ENCODE results near the gene PRDM16.
"Not testable (repeated sequence)": the region's sequence is repeated elsewhere in the genome, so short reads cannot be mapped to it uniquely, and the experiment has no call there.

The PRDM16 gene

DNA sequence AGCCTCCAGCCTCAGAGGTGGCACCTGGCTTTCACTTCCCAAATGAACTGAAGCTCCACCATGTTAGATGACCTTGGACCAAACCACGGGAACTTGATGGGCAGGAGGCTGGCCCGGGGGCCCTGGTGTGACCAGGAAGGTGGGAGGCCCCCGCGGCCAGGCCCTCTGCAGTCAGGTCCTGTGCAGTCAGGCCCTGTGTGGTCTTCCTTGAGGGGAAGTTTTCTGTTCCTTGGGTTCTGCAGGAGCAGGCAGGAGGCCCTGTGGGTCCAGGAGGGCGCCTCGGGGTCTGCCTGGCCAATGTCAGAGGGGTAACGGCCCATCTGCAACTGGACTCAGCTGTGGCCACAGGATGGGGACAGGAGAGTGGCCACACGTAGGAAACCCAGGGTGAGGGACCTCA, 13.0 kb downstream of the PRDM16 start:
- DNase-seq (ENCODE audit: low read depth in 1 of 2, low spot score in 1 of 2) = no peak

DNA sequence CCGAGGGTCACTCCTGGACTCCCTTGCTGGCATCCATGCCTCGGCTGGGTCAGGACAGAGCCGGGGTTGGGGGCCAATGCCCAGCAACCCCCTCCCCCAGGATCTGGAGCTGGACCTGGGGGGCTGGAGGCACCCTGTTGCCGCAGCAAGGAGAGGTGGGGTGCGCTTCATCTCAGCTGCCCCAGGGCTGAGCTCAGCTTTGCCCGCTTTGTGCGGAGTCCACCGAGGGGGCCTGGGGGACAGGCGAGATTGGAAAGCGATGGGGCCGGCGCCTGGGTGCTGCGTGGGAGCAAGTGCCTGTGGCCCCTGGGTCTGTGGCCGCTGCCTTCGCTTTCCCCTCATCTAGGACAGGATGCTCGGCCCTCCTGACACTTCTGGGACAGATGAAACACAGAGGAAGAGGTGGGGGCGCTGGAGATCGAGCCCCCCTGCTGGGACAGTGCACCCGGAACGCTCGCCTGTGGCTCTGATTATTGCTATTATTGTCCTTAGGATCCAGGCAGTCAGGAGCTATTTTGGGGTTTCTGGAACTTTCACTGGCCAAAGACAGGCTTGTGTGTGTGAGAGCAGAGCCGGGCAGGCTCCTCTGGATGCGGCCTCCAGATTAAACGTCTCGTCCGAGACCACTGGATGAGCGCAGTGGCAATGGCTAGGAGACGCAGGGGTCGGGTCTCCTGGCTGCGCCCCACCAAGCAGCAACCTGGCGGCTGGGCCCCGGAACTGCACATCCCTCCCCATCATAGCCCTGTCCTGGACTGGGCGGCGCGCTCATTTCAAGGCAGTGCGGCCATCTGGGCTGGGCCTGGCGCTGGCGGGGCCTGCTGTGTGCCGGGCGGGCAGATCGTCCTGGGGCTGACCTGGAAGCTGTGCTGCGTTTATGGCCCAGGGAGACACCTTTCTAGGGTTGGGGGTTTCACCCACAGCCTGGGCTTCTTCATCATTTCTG, 13.8 kb downstream of the PRDM16 start:
- no peak for DNase-seq (ENCODE audit: low read depth in 1 of 2, low spot score in 1 of 2)

DNA sequence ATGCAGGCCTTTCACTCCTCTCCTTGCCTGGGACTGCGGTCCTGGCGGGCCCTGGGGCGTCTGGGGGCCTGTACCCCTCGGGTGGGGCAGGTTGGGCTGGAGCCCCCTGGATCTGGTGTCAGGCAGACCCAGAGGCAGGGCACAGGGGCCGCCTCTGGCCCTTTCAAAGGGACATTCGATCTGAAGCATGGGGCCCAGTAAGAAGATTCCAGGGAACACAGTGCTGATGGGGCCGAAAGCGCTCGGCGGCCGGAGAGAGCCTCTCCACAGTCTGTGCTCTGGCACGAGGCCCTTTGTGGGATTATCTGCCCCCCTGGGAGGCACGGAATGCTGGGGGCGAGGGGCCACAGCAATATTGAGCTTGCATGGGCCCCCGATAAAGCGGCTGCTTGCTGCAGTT, 15.2 kb downstream of the PRDM16 start:
- no peak for DNase-seq (ENCODE audit: low read depth in 1 of 2, low spot score in 1 of 2)

DNA sequence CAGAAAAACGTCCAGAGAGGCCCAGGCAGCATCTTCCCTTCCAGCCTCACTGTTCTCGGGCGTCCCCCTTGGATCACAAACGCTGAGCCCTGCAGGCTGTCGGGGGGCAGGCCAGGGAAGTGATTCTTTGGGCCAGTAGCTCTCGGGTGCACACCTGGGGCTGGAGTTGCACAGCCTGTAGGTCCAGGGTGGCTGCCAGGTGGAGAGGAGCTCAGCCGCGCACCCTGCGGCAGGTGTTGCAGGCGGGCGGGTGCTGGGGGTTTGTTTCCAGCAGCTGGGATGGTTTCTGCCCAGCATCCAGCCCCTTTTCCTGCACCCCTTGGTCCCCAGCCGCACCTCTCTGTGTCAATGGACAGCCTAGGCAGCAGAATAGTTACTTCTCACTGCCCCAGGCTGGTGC, 15.7 kb downstream of the PRDM16 start:
- DNase-seq (ENCODE audit: low read depth in 1 of 2, low spot score in 1 of 2) = no peak

DNA sequence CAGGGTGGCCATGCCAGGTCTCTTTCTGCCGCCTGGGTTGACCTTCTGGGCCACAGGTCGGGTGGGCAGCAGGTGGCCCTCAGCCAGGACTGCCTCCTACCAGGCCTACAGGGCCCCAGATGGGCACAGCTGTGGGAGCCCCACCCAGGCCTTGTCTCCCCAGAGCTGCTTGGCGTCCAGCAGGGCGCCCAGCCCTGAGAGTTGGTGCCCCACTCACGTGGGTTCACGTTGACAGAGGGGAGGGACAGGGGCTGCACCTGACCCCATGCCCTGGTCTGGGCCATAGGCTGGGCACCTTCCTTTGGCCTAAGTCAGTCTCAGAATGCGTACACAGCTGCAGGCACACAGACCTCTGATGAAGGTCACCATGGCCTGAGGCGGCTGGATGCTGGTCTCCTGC, 16.7 kb downstream of the PRDM16 start:
- no peak for DNase-seq (ENCODE audit: low read depth in 1 of 2, low spot score in 1 of 2)

DNA sequence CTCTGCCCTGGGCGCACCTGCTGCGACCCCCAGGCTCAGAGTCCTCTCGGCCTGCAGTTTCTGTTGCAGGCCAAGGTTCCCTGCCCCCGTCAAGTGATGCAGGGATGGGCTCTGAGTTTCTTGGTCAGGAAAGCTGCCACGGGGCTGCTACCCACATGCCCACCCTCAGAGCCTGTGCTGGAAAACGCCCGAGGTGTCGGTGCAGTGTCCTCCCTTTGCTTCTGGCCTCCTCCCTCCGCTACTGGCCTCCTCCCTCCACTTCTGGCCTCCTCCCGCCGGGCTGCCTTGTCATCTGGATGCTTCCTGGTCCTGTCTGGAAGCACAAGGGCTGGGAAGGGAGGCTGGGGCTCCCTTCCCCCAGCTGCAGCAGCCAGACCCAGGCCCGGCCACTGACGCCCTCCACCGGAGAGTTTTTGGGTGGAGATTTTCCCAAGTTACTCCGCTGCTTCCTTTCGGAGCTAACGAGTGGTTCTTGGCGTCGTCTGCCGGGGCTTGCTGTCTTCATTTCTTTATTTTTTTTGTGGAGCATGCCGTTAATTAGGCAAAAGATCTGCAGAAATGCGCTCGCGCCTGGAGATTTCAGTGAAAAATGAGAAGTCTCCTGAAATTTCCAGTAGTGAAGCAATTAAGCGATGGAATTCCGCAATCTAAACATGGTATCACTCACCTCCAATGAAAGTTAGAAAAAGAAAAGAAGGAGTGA, 17.4 kb downstream of the PRDM16 start:
- no peak for DNase-seq (ENCODE audit: low read depth in 1 of 2, low spot score in 1 of 2)

DNA sequence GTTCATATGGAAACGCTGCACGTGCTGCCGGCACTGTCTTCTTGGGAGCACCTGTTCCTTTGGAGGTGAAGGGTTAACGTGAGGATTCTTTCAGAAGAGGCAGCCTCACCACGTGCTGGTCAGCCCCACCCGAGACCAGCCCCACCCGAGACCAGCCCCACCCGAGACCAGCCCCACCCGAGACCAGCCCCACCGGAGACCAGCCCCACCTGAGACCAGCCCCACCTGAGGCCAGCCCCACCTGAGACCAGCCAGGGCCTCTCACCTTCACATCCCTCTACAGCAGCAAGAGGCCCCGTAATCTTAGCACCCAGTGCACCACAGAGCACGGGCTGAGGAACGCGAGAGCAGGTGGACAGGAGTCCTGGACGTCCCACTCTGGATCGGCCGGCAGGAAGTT, 18.0 kb downstream of the PRDM16 start:
- no peak for DNase-seq (ENCODE audit: low read depth in 1 of 2, low spot score in 1 of 2)

DNA sequence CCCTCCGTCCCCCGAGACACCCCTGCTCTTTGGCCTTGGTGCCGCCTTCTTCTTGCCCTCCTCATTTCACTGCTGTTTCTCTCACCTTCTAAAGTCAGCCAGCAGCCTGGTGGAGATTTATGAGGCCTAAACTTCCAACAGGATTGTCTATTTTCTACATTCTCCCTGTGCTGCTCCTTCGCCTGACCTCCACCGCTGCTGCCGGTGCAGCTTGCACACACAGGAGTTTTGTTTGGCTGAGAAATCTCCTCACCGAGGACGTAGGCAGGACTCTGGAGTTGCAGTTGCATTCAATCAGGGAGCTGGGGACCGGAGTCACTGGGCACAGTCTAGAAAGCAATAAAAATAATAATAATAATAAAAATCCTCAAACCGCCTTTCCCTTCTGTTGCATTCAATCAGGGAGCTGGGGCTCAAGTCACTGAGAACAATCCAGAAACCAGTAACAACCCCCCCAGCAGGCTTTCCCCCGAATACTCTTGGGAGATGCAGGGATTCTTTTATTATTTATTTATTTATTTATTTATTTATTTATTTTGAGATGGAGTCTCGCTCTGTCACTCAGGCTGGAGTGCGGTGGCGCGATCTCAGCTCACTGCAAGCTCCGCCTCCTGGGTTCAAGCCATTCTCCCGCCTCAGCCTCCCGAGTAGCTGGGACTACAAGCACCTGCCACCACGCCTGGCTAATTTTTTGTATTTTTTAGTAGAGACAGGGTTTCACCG, 19.1 kb downstream of the PRDM16 start:
- DNase-seq (ENCODE audit: low read depth in 1 of 2, low spot score in 1 of 2) = not testable (repeated sequence)

DNA sequence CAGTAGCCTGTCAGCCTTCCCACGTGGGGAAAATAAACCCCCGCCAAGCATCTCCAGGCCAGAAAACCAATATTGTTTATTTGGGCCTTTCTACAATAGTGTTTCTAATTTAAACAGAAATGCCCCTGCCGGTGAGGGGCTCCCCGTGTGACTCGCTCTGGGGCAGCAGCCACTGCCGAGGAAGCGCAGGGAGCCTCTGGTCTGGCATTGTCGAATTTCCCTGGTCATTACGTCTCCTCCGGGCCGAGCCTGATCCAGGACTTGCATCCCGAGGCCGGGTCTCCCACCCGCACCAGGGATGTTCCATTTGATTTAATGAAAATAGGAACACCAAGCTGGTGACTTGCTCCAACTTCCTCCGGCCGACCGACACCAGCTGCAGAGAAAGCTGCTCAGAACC, 20.5 kb downstream of the PRDM16 start:
- DNase-seq (ENCODE audit: low read depth in 1 of 2, low spot score in 1 of 2) = no peak

DNA sequence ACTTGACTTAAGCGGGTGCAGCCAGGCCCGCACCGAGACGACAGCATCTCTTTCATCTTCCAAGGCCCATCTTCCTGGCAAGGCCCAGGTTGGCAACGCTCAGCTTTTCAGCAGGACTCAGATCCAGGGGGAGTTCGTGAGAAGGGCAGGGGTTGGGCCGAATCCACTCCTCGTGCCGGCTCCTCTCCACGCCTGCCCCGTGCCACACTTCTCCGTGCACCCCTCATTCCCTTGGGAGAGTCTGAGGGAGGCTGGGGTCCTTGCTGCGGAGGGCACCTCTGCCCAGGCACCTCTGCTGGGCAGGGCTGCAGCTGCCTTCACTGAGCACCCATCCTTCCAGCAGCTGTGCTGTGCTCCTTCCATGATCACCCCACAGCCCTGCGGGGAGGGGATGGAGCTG, 22.3 kb downstream of the PRDM16 start:
- DNase-seq (ENCODE audit: low read depth in 1 of 2, low spot score in 1 of 2) = no peak

DNA sequence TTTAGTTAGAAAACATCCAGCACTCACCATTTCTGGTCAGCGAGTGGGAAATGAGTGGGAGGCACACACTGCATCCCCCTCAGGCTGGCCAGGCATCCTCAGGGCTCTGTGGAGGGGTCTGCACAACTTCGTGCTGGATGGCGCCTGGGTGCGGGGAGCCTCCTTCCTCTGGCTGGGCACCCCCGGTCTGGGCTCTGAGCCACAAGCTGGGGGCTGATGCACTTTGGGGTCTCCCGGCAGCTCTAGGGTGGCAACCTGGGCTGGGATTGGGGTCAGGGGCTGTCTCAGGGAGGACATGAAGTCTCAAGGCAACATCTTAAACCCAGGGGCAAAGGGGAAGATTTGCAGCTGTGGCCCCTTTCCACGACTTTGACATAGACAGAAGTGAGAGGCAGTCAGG, 23.5 kb downstream of the PRDM16 start:
- no peak for DNase-seq (ENCODE audit: low read depth in 1 of 2, low spot score in 1 of 2)

DNA sequence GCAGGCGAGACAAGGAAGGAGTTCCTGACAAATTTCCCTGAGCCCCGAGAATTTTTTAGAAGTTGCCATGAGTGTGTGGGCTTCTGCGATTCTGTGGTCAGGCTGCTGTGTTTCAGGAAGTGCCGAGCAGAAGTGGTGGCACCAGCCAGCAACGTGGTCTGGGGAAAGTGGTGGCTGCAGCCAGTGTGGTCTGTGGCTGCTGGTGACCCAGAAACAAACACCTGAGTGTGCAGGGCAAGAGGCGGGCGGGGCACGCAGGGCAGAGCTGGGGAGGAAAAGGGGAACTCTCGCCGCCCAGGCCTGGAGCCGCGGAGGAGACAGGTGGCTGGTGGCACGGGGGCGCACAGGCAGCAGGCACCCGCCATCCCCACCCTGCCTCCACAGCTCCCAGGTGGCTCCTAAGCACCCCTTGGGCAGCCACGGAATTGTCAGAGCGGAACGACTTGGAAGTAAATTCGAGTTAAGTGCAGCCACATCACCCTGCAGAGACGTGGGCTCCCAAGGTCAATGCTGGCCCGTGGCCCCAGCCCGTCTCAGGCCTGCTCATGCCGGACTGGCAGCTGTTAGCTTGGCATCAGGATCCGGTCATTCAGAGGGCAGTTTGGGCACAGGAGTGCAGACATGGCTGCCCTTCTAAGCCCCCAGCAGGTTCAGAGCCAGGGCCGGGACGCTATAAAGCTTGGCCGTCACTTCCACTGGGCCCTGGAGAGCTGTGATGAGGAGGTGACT, 25.1 kb downstream of the PRDM16 start:
- DNase-seq (ENCODE audit: low read depth in 1 of 2, low spot score in 1 of 2) = no peak

DNA sequence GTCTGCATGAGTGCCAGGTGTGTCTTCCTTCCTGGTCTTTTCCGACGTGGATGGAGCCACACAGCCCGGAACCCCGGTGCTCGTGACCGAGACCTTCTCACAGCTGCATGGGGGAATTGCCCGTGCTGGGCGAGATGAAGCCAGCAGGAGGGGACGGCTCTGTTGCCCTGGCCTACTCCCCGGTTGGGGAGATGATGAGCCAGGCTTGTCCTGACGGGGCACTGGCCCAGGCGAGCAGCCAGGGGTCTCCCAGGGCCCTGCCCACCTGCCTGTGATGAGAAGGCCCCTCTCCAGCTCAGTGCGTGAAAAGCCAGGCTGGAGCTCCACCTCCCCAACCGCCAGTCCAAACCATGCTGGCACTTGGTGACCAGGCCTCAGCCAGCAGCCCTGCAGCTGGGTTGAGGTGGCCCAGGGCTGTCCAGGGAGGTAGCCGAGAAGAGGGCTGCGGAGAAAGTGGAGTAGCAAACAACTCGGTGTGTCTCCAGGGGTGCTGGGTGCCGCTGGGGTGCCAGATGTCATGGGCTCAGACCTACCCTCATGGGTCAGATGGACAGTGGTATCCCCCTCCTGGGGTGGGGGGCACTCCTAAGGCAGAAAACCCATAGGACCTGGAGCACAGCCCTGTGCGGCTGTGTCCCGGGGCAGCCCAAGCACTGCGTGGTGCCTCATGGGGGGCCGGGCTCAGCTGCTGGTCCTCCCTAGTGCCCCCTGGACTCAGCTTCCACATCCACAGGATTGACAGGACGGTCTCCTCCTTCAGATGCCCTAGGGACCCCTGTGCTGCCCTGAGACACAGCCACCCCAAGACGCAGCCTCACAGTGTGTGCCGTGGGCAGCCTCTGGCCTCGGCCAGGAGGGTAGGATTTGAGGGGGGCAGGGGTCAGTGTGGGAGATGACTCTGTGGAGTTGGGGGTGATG, 26.1 kb downstream of the PRDM16 start:
- DNase-seq (ENCODE audit: low read depth in 1 of 2, low spot score in 1 of 2) = no peak

DNA sequence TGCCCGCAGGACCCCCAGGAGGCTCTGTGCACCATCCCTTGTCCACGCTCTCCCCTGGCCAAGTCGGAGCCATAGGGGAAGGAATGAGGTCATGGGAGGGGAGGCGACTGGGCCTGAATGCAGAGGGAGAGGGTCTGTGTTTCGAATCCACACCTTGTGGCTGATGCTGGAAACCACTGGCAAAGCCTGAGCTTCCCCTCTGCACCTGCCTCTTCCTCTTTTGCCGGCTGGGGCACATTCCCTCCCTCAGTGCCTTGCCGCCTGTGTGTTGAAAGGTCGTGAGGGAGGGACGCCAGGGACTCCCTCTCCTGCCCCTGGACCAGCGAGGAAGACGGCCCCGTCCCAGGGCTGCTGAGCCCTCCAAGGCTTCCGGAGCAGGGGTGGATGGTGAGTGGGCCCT, 27.3 kb downstream of the PRDM16 start:
- DNase-seq (ENCODE audit: low read depth in 1 of 2, low spot score in 1 of 2) = no peak

DNA sequence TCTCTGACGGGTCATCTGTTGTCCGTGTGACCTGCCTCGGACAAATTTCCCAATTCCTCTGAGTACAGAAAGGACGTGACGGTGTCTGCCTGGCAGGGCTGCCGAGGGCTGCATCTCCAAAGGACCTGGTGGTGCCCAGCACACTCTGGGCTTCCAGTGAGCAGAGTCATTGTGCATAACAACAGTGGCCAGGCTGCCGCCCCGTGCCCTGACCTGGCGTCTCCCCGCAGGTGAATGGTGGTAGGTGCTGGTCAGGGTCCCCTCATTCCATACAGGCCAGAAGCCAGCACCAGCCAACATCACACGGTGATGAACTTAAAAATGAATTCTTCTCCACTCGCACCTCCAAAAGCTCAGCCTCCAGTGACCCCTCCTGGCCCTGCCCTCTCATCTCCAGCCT, 28.2 kb downstream of the PRDM16 start:
- DNase-seq (ENCODE audit: low read depth in 1 of 2, low spot score in 1 of 2) = no peak

DNA sequence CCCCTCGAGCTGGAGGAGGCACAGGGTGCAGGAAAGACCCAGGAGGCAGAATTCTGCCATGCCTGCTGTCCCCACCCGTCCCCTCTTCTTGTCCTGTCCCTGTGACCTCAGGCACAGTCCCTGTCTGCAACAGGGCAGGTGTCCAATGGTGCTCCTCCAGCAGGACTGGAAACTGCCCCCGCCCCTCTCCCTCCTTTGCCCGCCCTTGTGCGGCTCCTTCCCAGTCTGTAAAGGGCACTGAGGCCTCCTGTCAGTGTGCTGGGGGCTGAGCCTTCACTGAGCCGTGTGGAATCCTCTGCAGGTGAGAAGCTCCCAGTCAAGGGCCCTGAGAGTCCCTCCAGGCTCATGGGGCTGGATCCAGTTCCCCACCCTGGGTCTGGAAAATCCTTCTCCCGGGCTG, 28.9 kb downstream of the PRDM16 start:
- DNase-seq (ENCODE audit: low read depth in 1 of 2, low spot score in 1 of 2) = no peak

DNA sequence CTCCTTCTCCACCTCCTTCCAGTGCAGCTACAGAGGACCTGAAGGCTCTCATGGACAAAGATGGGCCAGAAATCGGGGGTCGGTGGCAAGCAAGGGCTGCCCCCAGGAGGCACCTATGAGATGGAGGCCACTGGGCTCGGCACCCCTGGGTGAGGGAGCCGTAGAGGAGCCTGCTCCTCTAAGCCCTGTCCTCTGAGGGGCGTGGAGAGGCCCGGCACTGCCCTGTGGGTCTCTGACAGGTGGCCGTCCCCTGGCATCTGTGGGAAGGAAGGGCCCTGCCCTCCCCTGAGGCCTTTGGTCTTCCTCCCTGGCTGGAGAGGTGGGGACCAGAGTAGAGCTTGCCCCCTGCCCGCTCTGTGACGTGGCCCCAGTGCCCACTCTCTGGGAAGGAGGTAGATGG, 30.9 kb downstream of the PRDM16 start:
- no peak for DNase-seq (ENCODE audit: low read depth in 1 of 2, low spot score in 1 of 2)

DNA sequence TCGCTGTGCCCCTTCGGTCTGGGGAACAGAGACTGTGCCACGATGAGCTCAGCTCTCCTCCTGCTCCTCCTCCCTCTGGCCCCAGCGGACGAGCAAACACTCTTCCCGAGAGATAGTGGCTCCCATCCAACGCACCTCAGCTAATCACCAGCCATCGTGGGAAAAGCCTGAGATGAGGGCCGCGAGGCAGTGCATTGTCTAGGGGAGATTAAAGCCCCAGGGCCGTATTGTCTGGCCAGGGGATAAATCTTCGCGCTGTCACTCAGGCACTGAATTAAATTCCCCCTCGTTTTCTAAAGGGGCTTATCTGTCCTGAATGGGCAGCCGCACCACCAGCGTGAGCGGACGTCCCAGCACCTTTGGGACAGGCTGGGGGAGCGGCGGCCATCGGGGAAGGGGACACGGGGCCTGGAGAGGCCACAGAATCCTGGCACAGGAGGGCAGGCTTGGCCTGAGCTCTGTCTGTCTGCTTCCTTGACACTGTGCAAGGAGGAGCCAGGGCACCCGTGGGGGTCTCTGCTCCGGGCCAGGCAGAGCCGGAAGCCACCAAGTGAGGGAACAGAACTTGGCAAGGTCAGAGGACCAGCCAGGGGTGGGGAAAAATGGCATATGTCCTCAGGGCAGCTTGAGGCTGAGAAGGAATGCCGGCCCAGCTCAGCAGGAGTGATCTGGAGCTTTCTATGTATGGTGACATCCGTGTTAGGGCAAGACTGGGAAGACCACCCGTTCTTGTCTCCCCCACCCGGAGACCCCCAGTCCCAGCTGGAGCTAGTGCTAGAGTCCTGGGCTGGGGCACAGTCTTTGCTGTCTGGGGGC, 32.3 kb downstream of the PRDM16 start:
- no peak for DNase-seq (ENCODE audit: low read depth in 1 of 2, low spot score in 1 of 2)

DNA sequence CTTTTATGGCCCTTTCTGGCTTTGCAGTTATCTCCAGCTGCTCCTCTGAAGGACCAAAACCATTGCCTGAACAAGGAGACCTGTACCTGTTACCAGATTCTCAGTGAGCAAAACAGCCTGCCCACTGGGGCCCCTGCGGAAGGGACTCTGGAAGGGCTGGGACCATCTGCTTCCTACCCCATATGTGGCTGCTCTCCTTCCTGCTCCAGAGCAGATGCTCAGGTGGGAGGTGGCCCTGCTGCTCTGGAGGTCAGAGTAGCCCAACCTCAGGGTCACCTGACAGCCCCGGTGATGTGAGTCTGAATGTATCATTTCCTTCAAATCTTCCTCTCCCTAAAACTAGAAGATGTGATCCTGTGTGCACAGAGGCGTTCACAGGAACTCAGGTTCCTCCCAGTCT, 33.6 kb downstream of the PRDM16 start:
- DNase-seq (ENCODE audit: low read depth in 1 of 2, low spot score in 1 of 2) = no peak
